Central memory CD8-positive, alpha-beta T cell (primary cell): ENCODE data around the gene PIK3CA.
"Not testable (repeated sequence)": the region's sequence is repeated elsewhere in the genome, so short reads cannot be mapped to it uniquely, and the experiment has no call there.

Experiments used
- ATAC-seq: fragments of 150-1000 bp; cut with Tn5 transposase; replicated peaks from 2 replicates; pipeline ENCODE4 v1.10.0; 2022; ENCODE audit warnings: mild to moderate bottlenecking, moderate FRiP score, moderate number of reproducible peaks; ENCODE audit not compliant: poor library complexity, severe bottlenecking; ENCODE audit errors: extremely low read depth
- DNase-seq, 2 donors: peaks; one replicate each; pipeline ENCODE4 v3.0.0; 2021; ENCODE audit warnings: low spot score in 2 of 2
- H3K27ac Mint-ChIP-seq: one replicate; pipeline ENCODE4 v1.8.0; 2022; ENCODE audit warnings: low read depth, mild to moderate bottlenecking, moderate library complexity, mixed read lengths
- H3K27me3 Mint-ChIP-seq: one replicate; pipeline ENCODE4 v1.8.0; 2022; ENCODE audit warnings: mixed read lengths
- H3K36me3 Mint-ChIP-seq: one replicate; pipeline ENCODE4 v1.8.0; 2022; ENCODE audit warnings: mild to moderate bottlenecking, moderate library complexity, mixed read lengths; ENCODE audit not compliant: insufficient read depth
- H3K4me1 Mint-ChIP-seq: one replicate; pipeline ENCODE4 v1.8.0; 2022; ENCODE audit warnings: mixed read lengths
- H3K4me3 Mint-ChIP-seq: one replicate; pipeline ENCODE4 v1.8.0; 2022; ENCODE audit warnings: mild to moderate bottlenecking, moderate library complexity, mixed read lengths
- H3K9me3 Mint-ChIP-seq: one replicate; pipeline ENCODE4 v1.8.0; 2022; ENCODE audit warnings: mixed read lengths

Gene PIK3CA

DNA sequence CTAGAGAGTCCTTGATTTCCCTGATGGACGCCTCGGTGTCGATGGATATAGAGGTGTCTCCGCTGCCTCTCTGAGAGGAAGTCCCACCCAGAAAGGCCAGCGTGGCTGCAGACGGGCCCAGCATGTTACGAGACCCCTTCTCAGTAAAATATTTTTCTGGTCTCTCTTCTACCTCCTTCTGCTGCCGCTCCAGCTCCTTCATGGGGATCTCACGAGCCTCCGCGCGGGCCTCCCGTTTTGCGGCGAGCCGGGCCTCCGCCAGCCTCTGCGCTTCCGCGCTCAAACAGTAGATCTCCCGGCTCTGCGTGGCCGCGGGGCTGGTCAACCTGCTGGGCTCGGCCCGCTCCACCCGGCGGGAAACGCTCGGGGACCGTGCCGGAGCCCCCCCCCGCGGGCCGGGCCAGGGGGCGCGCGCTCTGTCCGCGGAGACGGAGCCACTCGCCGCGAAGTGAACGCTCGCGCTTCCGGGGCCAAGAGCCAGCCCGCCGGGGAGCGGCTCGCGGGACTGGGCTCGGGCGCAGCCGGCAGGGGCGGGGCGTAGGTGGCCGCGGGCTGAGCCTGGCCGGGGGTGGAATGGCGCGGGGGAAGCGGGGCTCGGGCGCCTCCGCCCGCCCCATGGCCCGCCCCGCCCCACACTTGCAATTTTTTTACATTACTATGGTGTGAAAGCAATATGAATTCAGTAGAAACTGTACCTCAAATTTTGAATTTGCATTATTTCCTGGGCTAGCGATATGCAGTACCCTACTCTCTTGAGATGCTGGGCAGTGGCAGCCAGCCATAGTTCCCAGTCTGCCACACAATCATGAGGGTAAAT is 113.0 kb downstream of the PIK3CA start:
- Mint-ChIP-seq H3K4me3 (peak overlapping the region; percentile 63), H3K27me3 (peaks cover 13% of the 10 kb centered on the region), H3K27ac (no peak overlapping the region), H3K4me1 (peaks cover 16% of the 10 kb centered on the region), H3K36me3 (peaks cover 2% of the 10 kb centered on the region), H3K9me3 (peaks cover 10% of the 10 kb centered on the region)
- DNase-seq (peak; percentile 37 to 46), ATAC-seq (peak; percentile 86)

DNA sequence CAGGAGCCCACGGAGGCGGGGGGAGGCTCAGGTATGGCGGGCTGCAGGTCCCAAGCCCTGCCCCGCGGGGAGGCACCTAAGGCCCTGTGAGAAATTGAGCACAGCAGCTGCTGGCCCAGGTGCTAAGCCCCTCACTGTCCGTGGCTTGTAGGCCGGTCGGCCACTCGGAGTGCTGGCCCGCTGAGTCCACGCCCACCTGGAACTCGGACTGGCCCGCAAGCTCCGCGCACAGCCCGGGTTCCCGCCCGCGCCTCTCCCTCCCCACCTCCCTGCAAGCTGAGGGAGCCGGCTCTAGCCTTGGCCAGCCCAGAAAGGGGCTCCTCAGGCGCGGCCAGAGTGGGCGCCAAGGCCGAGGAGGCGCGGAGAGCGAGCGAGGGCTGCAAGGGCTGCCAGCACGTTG is 115.0 kb downstream of the PIK3CA start:
- Mint-ChIP-seq H3K27ac (no peak overlapping the region), H3K27me3 (peaks cover 31% of the 10 kb centered on the region), H3K4me1 (peaks cover 16% of the 10 kb centered on the region), H3K9me3 (peaks cover 10% of the 10 kb centered on the region), H3K36me3 (peaks cover 2% of the 10 kb centered on the region), H3K4me3 (no peak overlapping the region)
- DNase-seq, result no peak
- no peak for ATAC-seq

DNA sequence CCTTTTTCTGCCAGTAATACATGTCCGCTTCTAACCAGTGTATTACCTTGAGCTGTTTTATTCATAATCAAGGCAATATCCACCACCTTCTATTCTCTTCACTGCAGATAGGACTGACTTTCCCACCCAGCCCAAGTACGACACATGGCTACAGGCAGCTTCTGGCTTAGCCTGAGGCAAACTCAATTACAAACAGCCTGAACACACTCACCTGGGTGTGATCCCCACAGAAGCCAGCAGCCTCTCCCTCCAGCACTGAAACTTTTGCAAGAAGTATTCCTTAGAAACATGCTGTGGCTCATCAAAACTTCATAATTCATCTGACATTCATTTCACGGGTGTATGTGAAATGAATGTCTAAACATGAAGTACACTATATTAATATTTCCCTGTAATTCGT is 116.3 kb downstream of the PIK3CA start:
- Mint-ChIP-seq H3K27ac (no peak overlapping the region), H3K4me1 (peaks cover 12% of the 10 kb centered on the region), H3K36me3 (peaks cover 2% of the 10 kb centered on the region), H3K27me3 (peaks cover 44% of the 10 kb centered on the region), H3K4me3 (no peak overlapping the region), H3K9me3 (peaks cover 6% of the 10 kb centered on the region)
- ATAC-seq, result no peak
- no peak for DNase-seq

DNA sequence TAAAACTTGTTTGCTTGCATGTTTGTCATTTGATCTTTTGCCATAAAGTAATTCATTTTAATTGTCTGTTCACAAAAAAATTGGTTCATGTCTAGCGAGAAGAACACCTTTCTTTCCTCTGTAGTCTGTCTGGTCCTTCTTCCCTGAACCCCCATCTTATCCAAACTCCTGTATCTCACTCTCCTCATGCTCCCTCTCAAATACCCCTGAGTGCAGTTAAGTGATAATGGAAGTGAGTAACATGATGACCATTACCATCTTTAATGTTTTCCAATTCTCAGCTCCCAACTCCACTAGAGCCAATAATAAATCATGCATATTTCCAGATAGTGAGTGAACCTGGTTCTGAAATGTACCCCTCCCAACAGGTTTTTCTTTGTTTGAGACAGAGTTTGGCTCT is 116.9 kb downstream of the PIK3CA start:
- no peaks in the 10 kb centered on the region for H3K9me3 Mint-ChIP-seq
- no peak overlapping the region for H3K27ac Mint-ChIP-seq
- peaks cover 2% of the 10 kb centered on the region for H3K36me3 Mint-ChIP-seq
- H3K4me1 Mint-ChIP-seq, result peaks cover 7% of the 10 kb centered on the region
- peaks cover 47% of the 10 kb centered on the region for H3K27me3 Mint-ChIP-seq
- no peak overlapping the region for H3K4me3 Mint-ChIP-seq
- DNase-seq (no peak), ATAC-seq (no peak)

DNA sequence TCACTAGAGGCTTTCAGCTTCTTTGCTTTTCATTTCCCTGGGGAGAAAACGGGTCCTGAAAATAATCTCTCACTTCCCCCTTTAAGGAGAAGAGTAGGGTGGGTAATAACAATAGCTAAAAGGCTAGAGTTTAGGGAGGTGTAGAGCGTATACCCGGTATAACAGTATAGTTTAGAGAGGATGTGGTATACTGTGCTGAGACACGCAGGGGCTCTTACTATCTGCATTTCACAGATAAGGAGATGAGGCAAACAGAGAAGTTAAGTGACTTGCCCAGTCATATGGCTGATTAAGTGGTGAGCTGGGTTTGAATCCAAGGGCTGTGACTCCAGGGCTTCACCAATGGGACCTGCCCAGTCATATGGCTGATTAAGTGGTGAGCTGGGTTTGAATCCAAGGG is 117.7 kb downstream of the PIK3CA start:
- ATAC-seq, result no peak
- Mint-ChIP-seq H3K9me3 (no peaks in the 10 kb centered on the region), H3K4me3 (no peak overlapping the region)

DNA sequence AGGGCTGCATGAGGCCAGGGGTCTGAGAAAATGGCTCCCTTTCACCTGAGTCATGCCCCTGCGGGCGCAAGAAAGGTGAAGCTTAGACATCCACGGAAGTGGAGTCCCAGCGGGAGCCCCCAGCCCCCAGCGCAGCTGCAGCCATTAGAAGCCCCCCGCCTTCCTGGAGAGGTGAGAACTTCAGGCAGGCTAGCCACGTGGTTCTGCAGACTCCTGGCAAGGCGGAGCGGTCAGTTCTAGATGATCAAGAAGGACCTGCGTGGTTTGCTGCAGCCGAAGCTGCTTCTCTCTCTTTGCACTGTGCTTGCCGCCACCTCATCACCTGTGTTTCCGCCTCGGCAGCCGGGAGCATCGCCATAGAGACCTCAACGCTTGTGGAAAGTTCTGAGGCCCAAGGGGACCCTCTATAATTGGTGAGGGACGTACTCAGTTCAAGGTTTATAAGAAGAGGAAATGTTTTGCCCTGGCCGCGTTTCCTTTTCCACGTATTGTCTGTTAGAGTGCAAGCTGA is 118.6 kb downstream of the PIK3CA start:
- no peak overlapping the region for H3K4me3 Mint-ChIP-seq
- no peaks in the 10 kb centered on the region for H3K36me3 Mint-ChIP-seq
- H3K27ac Mint-ChIP-seq, result no peak overlapping the region
- DNase-seq (no peak), ATAC-seq (no peak)
- peaks cover 47% of the 10 kb centered on the region for H3K27me3 Mint-ChIP-seq
- H3K4me1 Mint-ChIP-seq, result no peaks in the 10 kb centered on the region
- H3K9me3 Mint-ChIP-seq, result no peaks in the 10 kb centered on the region

More for the DNA sequence above, 117.7 kb downstream of the PIK3CA start:
- Mint-ChIP-seq H3K27ac (no peak overlapping the region), H3K27me3 (peaks cover 47% of the 10 kb centered on the region), H3K4me1 (peaks cover 2% of the 10 kb centered on the region), H3K36me3 (peaks cover under 1% of the 10 kb centered on the region)
- DNase-seq, result no peak

DNA sequence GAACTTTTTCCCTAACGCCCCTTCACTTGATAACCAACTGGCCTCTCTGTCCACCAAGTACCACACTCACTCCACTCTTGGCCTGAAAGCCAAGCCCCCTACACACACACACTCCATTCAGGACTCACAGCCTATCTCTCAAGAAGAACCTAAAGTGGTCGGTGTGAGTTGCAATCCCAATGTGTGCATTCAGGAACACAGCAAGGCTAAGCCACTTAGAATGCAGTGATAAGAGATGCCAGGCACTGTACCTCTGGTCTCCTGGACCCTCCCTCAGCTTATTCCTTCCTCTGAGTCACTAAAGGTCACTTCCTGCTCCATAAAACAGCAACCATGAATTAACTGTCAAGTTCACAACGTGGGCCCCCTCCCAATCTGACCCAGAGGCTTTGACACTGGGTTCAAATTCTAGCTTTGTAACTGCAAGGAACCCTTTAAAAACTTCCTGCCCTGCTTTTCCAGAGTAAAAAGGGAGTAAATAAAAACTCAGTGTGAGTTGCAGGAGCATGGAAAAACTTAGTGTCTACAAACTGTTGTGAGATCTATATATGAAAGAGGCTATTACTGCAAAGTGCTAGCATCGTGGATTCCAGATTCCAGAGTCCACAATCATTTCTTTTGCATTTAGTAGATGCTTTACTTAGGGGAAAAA is 120.4 kb downstream of the PIK3CA start:
- H3K4me1 Mint-ChIP-seq, result no peaks in the 10 kb centered on the region
- no peak for ATAC-seq

DNA sequence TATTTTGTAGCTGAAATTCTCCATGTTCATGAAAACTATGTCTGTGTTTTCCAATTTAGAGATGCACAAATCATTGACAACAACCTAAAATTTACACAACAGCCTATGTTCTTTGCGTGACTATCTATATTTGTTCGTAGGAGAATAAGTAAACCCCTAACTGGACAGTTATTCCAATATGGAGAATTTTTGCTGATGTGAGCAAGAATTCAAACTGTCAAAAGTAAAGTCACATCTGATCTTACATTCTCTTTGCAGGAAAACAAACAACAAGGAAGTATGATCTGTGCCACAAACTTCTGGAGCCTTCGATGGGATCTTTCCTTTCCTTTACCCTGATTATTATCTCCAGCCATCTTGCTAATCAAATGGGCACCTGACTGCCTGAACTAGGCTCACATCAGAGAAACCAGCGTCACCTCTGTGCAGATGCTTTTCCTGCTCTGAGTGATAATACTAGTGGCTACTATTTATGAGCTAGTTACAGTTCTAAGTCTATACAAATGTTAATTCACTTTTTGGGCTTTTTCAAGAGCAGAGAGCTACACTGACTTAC is 121.1 kb downstream of the PIK3CA start:
- no peaks in the 10 kb centered on the region for H3K9me3 Mint-ChIP-seq
- peaks cover 47% of the 10 kb centered on the region for H3K27me3 Mint-ChIP-seq
- no peak for DNase-seq

More for the DNA sequence above, 120.4 kb downstream of the PIK3CA start:
- H3K36me3 Mint-ChIP-seq, result no peaks in the 10 kb centered on the region
- no peak overlapping the region for H3K4me3 Mint-ChIP-seq
- no peaks in the 10 kb centered on the region for H3K9me3 Mint-ChIP-seq
- DNase-seq, result no peak
- H3K27me3 Mint-ChIP-seq, result peaks cover 47% of the 10 kb centered on the region
- no peak overlapping the region for H3K27ac Mint-ChIP-seq

DNA sequence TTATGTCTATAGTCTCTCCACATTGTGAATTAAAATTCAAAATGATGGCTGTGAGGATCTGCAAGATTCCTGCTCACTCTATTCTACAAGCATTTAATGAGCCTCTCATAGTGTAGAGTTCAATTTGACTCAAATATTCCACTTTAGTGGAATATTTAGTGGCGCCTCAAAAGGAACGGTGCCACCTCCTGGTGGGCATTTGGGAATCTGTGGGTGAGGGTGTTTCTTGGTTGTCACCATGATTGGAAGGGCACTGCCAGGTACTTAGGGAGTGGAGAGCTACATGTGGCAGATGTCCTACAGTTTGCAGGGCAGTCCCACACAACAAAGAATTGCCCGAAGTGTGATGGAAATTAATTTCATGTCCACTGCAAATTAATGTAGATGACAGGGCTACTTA is 124.2 kb downstream of the PIK3CA start:
- no peak overlapping the region for H3K27ac Mint-ChIP-seq
- no peaks in the 10 kb centered on the region for H3K9me3 Mint-ChIP-seq
- no peak overlapping the region for H3K4me3 Mint-ChIP-seq
- H3K27me3 Mint-ChIP-seq, result peaks cover 41% of the 10 kb centered on the region
- ATAC-seq (no peak), DNase-seq (no peak)
- no peaks in the 10 kb centered on the region for H3K36me3 Mint-ChIP-seq
- no peaks in the 10 kb centered on the region for H3K4me1 Mint-ChIP-seq

More for the DNA sequence above, 121.1 kb downstream of the PIK3CA start:
- ATAC-seq, result no peak
- Mint-ChIP-seq H3K4me3 (no peak overlapping the region), H3K27ac (no peak overlapping the region), H3K4me1 (no peaks in the 10 kb centered on the region), H3K36me3 (no peaks in the 10 kb centered on the region)

DNA sequence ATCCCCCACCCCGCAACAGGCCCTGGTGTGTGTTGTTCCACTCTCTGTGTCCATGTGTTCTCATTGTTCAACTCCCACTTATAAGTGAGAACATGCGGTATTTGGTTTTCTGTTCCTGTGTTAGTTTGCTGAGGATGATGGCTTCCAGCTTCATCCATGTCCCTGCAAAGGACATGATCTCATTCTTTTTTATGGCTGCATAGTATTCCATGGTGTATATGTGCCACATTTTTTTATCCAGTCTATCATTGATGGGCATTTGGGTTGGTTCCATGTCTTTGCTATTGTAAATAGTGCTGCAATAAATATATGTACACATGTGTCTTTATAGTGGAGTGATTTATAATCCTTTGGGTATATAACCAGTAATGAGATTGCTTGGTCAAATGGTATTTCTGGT is 126.3 kb downstream of the PIK3CA start:
- ATAC-seq, DNase-seq, H3K27ac Mint-ChIP-seq: not testable (repeated sequence)

DNA sequence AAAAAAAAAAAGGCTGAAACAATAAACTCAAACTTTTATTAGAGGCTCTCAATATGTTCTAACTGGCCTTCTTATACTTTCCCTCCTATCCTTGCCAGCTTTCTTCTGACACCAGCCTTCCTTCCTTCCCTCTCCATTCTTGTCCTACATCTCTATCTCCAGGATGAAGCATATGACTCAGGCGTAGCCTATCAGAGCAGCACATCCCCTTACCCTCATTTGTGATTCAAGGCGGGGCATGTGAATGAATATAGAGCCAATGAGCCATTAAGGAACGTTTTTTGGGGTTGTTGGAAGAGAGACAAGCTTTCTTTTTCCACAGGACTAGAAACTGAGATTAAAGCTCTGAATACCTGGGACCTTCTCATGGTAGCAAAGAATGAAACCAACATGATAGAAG is 127.8 kb downstream of the PIK3CA start:
- H3K4me1 Mint-ChIP-seq, result no peaks in the 10 kb centered on the region
- H3K27ac Mint-ChIP-seq, result no peak overlapping the region
- H3K9me3 Mint-ChIP-seq, result no peaks in the 10 kb centered on the region
- DNase-seq (no peak), ATAC-seq (no peak)
- peaks cover 50% of the 10 kb centered on the region for H3K27me3 Mint-ChIP-seq
- H3K4me3 Mint-ChIP-seq, result no peak overlapping the region
- H3K36me3 Mint-ChIP-seq, result no peaks in the 10 kb centered on the region

More for the DNA sequence above, 126.3 kb downstream of the PIK3CA start:
- not testable (repeated sequence) for H3K4me3 Mint-ChIP-seq, H3K4me1 Mint-ChIP-seq, H3K36me3 Mint-ChIP-seq, H3K9me3 Mint-ChIP-seq
- peaks cover 37% of the 10 kb centered on the region for H3K27me3 Mint-ChIP-seq

DNA sequence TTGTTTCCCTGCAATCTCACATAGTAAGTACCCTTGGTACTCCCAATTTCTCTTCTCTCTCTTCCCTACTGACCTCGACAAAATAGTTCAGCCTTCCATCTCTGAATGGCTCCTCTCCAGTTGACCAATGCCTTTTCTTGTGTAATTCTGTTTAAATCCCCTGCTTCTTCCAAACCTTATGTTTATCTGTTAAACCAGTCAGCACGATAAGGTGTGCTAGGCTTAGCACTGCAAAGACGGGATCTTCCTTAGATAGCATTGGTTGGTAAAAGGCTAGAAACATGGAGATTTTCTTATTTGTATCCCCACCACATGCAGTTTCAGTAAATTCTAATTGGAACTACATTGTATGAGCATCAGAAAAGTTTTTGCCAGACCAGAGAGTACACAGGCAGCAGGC is 128.6 kb downstream of the PIK3CA start:
- Mint-ChIP-seq H3K27ac (no peak overlapping the region), H3K27me3 (peaks cover 51% of the 10 kb centered on the region), H3K9me3 (no peaks in the 10 kb centered on the region), H3K4me1 (no peaks in the 10 kb centered on the region), H3K36me3 (no peaks in the 10 kb centered on the region), H3K4me3 (no peak overlapping the region)
- ATAC-seq (no peak), DNase-seq (no peak)
